GM13976 (cell line): ENCODE results near the gene LRPAP1.

ENCODE experiments used
- DNase-seq: peaks from one replicate; pipeline ENCODE4 v3.0.0; 2012; ENCODE audit warnings: low spot score
- in situ Hi-C: fragments of 300-500 bp; cut with MboI; formaldehyde crosslinking; loops from one replicate; pipeline ENCODE4 v1.12.0; 2022; ENCODE audit warnings: low sequenced_read_pairs, mixed read lengths, inconsistent platforms; ENCODE audit not compliant: unreplicated experiment
- TF ChIP-seq, protein P1 (sequence below): IDR thresholded peaks from 2 replicates; pipeline ENCODE4 v1.5.1; 2012; ENCODE audit warnings: borderline replicate concordance, mild to moderate bottlenecking; ENCODE audit not compliant: insufficient read depth; ENCODE audit errors: extremely low read depth, missing control alignments, control extremely low read depth

The LRPAP1 gene

DNA sequence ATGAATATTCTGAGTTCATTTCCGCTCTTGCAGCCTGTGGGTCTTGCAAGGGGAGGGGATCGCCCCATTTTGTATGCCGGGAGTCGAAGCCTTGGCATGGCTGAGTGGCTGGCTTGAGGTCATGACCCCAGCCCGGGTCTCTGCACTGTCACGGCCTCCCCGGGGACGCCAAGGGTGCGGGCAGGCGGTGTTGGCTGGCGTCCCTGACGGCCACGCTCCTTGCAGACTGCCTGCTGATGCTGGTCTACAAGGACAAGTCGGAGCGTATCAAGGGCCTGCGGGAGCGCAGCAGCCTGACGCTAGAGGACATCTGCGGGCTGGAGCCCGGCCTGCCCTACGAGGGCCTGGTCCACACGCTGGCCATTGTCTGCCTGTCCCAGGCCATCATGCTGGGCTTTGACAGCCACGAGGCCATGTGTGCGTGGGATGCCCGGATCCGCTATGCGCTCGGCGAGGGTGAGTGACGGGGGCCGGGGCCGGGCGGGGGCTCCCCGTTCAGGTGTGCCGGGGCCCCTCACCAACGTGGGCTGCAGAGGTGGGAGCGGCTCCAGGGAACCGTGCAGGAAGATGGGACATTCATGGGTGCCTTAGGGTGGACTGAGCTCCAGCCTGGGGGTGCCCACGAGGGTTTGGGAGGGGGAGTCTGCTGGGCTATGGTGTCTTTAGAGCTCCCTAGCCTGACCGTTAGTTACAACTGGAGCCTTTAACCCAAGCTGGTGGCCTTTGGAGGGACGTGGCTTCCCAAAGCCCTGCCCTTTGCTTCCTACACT lies 58.9 kb downstream of the LRPAP1 start:
- in situ Hi-C loops, result no loop called here
- no peak for DNase-seq
- TF ChIP-seq, protein P1, sequence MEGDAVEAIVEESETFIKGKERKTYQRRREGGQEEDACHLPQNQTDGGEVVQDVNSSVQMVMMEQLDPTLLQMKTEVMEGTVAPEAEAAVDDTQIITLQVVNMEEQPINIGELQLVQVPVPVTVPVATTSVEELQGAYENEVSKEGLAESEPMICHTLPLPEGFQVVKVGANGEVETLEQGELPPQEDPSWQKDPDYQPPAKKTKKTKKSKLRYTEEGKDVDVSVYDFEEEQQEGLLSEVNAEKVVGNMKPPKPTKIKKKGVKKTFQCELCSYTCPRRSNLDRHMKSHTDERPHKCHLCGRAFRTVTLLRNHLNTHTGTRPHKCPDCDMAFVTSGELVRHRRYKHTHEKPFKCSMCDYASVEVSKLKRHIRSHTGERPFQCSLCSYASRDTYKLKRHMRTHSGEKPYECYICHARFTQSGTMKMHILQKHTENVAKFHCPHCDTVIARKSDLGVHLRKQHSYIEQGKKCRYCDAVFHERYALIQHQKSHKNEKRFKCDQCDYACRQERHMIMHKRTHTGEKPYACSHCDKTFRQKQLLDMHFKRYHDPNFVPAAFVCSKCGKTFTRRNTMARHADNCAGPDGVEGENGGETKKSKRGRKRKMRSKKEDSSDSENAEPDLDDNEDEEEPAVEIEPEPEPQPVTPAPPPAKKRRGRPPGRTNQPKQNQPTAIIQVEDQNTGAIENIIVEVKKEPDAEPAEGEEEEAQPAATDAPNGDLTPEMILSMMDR, result no peak

DNA sequence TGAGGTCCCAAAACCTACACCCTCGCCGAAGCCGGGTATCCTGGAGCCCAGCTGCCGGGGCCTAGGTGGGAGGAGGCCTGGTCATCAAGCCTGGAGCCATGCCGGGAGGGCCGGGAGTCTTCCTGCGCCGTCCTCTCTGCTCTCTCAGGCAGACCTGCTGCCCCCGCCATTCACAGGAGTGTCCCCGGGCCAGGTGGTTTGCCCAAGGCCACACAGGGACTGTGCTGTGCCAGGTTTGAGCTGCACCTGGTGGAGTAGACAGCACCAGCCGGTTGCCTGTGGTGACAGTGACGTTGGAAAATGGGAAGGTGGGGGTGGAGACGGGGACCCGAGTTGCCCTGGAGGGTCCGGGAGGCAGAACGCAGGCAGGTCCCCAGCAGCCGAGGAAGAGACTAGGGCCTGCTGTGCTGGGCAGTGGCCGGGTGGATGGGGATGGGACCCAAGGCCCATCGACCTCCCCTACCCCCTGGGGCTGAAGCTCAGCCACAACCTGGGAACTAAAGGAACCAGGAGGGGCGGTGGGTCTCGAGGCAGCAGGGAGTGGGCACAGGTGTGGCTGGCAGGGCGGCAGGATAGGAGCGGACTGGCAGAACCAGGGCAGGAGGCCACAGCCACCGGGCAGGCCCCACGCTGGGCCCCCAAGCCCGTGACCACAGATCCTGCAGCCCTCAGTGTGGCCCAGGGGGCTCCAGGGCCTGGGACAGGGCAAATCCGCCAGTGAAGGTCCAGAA lies 59.6 kb downstream of the LRPAP1 start:
- in situ Hi-C loops, result no loop called here

DNA sequence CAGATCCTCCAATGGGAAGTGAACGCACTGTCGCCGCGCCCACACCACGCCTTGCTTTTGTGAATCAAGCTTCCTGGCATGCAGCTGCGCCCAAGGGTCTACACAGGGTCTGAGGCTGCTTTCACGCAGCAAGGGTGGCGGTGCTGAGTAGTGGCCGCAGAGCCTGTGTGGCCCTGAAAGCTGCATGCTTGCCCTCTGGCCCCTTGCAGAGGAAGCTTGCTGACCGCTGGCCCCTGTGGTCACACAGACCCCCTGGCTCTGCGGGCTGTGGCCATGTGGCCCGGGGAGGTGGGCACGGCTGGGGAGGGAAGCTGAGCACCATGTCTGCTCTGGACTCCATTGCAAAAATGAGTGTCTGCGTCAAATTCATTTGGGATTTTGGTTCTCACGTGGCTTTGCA lies 60.3 kb downstream of the LRPAP1 start:
- TF ChIP-seq, protein P1, result no peak
- in situ Hi-C loops, result no loop called here
- DNase-seq, result no peak

More for the DNA sequence above, 59.6 kb downstream of the LRPAP1 start:
- TF ChIP-seq, protein P1, result no peak
- no peak for DNase-seq

DNA sequence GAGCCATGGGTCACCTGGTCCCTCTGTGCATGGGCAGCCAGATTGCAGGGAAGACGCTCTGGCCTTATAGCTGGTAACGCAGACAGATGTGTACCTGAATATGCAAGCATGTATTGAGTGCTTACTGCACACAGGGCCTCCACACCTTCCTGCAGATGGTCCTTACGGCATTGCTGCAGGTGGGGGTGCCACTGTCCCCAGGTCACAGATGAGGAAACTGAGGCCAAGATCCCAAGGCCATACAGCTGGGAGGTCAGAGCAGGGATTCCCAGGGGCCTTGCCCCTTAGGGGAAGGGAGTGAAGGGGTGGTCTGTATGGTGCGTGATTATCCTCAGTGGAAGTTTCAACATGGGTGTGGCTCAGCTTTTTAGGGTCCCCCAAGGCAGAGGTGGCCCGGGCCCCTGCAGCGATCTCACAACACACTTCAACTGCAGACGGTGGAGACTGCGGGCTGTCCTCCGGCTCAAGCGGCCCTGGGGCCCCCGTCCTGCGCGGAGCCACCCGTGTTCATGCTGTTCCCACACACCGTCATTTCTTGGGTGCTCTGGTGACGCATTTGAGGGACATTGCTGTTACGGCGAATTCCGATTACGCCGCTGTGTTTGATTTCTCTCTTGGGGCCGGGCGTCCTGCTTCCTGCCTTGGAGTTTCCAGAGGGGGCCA lies 61.0 kb downstream of the LRPAP1 start:
- no peak for DNase-seq
- TF ChIP-seq, protein P1, result no peak
- in situ Hi-C loops, result no loop called here

DNA sequence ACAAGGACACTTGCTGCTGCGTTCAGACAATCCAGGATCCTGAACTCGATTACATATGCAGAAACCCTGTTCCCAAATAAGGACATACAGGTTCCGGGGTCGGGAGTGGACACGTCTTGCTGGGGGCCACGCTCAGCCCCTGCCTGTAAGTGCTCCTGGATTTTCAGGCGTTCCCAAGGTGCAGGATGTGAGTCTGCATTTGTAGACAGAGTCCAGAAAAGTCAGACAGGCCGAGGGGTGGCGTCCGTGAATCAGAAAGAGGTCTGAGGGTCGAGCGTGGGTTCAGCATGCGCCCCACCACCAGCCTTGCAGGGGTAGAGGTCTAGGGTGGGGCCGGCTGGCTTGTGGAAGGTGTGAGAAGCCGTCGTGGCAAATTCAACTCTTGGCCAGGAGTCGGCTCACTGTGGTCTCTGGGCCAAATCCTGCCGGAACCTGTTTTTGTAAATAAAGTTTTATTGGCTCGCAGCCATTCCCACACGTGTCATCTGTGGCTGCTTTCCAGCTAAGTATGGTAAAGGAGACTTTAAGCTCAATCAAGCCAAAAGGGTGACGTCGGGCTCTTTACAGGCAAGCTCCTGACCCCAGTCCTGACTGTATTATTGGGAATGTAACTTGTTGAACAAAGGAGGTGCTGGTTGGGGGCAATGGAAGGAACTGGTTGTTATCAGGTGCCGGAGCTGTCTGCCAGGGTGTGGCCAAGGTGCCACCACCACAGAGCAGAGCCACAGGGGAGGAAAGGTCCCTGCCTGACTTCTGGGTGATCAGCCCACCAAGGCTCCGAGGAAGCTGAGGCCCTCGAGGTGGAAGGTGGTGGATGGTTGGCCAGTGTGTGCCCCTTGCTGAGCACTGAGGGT lies 61.8 kb downstream of the LRPAP1 start:
- in situ Hi-C loops, result no loop called here
- DNase-seq, result no peak
- TF ChIP-seq, protein P1, result no peak

DNA sequence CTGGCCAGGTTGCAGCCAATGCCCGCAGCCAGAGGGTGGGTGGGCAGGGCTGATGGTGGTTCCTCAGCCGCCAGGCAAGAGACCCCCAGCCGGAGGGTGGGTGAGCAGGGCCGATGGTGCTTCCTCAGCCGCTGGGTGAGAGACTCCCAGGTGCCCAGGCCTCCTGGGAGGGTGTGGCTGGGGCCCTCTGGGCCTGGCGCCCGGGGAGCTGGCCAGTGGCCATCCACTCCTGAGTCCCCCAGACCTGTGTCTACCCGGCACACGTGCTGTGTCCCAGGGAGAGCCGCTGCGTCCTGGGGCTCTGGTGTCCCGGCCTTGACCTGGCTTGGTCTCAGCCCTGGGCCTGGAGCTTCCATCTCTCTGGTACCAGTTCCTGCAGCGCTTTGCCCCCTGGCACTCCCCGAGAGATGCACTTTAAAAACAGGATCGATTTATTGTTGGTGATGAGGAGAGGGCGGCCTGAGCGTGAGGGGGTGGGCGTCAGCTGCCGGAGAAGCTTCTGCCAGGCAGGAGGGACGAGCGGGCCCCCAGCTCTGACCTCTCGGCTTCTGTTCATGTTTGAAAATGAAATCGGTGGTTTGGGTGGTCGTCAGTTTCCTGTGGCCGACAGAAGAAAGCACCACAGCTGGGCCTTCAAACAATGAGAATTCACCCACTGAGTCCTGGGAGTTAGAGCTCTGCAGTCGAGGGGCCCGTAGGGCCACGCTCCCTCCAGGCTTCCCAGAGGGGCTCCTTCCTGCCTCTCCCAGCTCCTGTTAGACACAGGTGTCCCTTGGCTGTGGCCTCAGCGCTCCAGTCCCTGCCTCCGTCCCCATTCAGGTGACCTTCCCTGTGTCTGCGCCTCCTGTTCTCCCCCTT lies 62.6 kb downstream of the LRPAP1 start:
- no peak for DNase-seq
- in situ Hi-C loops, result no loop called here

More for the DNA sequence above, 62.6 kb downstream of the LRPAP1 start:
- TF ChIP-seq, protein P1, result no peak
